Endothelial cell of umbilical vein (primary cell): Measurements from ENCODE around the gene KIF3B. TPM values are rescaled to one million over a fixed set of nuclear protein-coding genes. Genes with fewer than 3 reads are reported as not detected.

Experiments
- BruUV-seq: library from RNA; stranded (reverse); fragments of 400-500 nt; replicated peaks from 2 replicates; lab custom pipeline; 2021; lab: Mats Ljungman, UMichigan
- CTCF ChIA-PET: fragments of 300-600, 350-600 bp; sonication (Branson Sonifier 250); formaldehyde crosslinking; loops from one replicate; lab custom pipeline; 2021; ENCODE audit warnings: antibody characterized with exemption, inconsistent platforms; lab: Charles Lee
- POLR2A ChIA-PET: fragments of 300-600, 350-600 bp; sonication (Branson Sonifier 250); formaldehyde crosslinking; loops from one replicate; lab custom pipeline; 2021; ENCODE audit warnings: antibody characterized with exemption, inconsistent platforms; lab: Charles Lee
- DNase-seq: peaks from one replicate; pipeline ENCODE4 v3.0.0-alpha.2; 2011; ENCODE audit warnings: low read depth, low spot score
- FAIRE-seq: peaks from 2 replicates; lab custom pipeline; 2011; peaks lifted over from hg19 to GRCh38; lab: Jason Lieb, UNC
- H2AFZ ChIP-seq: 2 replicates; pipeline ENCODE4 v1.6.0; 2012; ENCODE audit warnings: low read depth, low read length, control low read depth, inconsistent platforms
- H3K27ac ChIP-seq: 2 replicates; pipeline ENCODE4 v1.5.1; 2011; ENCODE audit warnings: low read depth, mild to moderate bottlenecking, control low read depth, low read length, moderate library complexity; ENCODE audit not compliant: insufficient read depth
- H3K27me3 ChIP-seq, 2 experiments: 2 replicates each; pipeline versions ENCODE4 v1.6.0 to v1.6.1; 2011; ENCODE audit warnings: low read length in 2 of 2, mixed read lengths in 1 of 2; ENCODE audit not compliant: control insufficient read depth in 2 of 2, insufficient read depth in 2 of 2
- H3K36me3 ChIP-seq, 2 experiments: 2 replicates in 1 of 2; 3 replicates in 1 of 2; pipeline ENCODE4 v1.5.1; 2011; ENCODE audit warnings: low read length in 2 of 2, mild to moderate bottlenecking in 1 of 2, moderate library complexity in 1 of 2; ENCODE audit not compliant: control insufficient read depth in 2 of 2, insufficient read depth in 2 of 2; ENCODE audit errors: extremely low read depth in 1 of 2
- H3K4me1 ChIP-seq: 3 replicates; pipeline ENCODE4 v1.5.1; 2011; ENCODE audit warnings: mild to moderate bottlenecking, low read length; ENCODE audit not compliant: control insufficient read depth, insufficient read depth; ENCODE audit errors: extremely low read depth
- H3K4me2 ChIP-seq: 2 replicates; pipeline ENCODE4 v1.6.1; 2011; ENCODE audit warnings: low read length, control low read depth, mixed read lengths; ENCODE audit not compliant: insufficient read depth
- H3K4me3 ChIP-seq, 3 experiments: fragments of 200-600 bp in 1 of 3; sonication (generic), shearing (Covaris generic) in 1 of 3; replicated peaks in 1 of 3; 2 replicates each; pipeline ENCODE4 v1.5.1; 2011 to 2016; ENCODE audit warnings: control low read depth in 3 of 3, low read length in 3 of 3, mild to moderate bottlenecking in 2 of 3, inconsistent platforms in 1 of 3, low read depth in 1 of 3, moderate library complexity in 1 of 3; ENCODE audit not compliant: insufficient read depth in 1 of 3
- H3K79me2 ChIP-seq: 2 replicates; pipeline ENCODE4 v1.6.0; 2012; ENCODE audit warnings: low read length, inconsistent platforms; ENCODE audit not compliant: control insufficient read depth, insufficient read depth
- H3K9ac ChIP-seq: replicated peaks from 2 replicates; pipeline ENCODE3; 2011; ENCODE audit warnings: low read length, control low read depth; ENCODE audit not compliant: insufficient read depth; ENCODE audit errors: extremely low read depth
- H3K9me1 ChIP-seq: replicated peaks from 3 replicates; pipeline ENCODE4 v1.6.0; 2011; ENCODE audit warnings: mild to moderate bottlenecking, low read length; ENCODE audit not compliant: control insufficient read depth, insufficient read depth; ENCODE audit errors: extremely low read depth
- H3K9me3 ChIP-seq: replicated peaks from 2 replicates; pipeline ENCODE4 v1.5.1; 2012; ENCODE audit warnings: low read length, inconsistent platforms; ENCODE audit not compliant: control insufficient read depth, insufficient read depth
- H4K20me1 ChIP-seq: replicated peaks from 2 replicates; pipeline ENCODE3; 2011; ENCODE audit warnings: mild to moderate bottlenecking, low read length; ENCODE audit not compliant: control insufficient read depth, insufficient read depth; ENCODE audit errors: extremely low read depth
- CTCF ChIP-seq, 2 donors: IDR thresholded peaks; 1 replicate in 1 of 2; 2 replicates in 1 of 2; pipeline ENCODE4 v1.5.1; 2011; ENCODE audit warnings: low read length in 2 of 2, mild to moderate bottlenecking in 2 of 2, moderate library complexity in 2 of 2, control low read depth in 1 of 2, inconsistent platforms in 1 of 2, low read depth in 1 of 2; ENCODE audit not compliant: insufficient read depth in 1 of 2; ENCODE audit errors: extremely low read depth in 1 of 2
- EZH2 ChIP-seq: IDR thresholded peaks from 2 replicates; pipeline ENCODE4 v1.6.1; 2012; ENCODE audit warnings: borderline replicate concordance, low read depth, mild to moderate bottlenecking, moderate library complexity, low read length, inconsistent platforms; ENCODE audit not compliant: severe bottlenecking
- FOS ChIP-seq: IDR thresholded peaks from 2 replicates; pipeline ENCODE4 v1.6.1; 2011; ENCODE audit warnings: mild to moderate bottlenecking, low read length, moderate library complexity, borderline replicate concordance; ENCODE audit not compliant: insufficient read depth
- GATA2 ChIP-seq: IDR thresholded peaks from 2 replicates; pipeline ENCODE4 v1.7.0; 2011; ENCODE audit warnings: low read depth, mild to moderate bottlenecking, moderate library complexity, mixed read lengths, low read length; ENCODE audit not compliant: insufficient read length, insufficient read depth
- JUN ChIP-seq: IDR thresholded peaks from 2 replicates; pipeline ENCODE4 v1.6.1; 2011; ENCODE audit warnings: borderline replicate concordance, low read depth; ENCODE audit not compliant: insufficient read length, insufficient read depth
- MAX ChIP-seq: IDR thresholded peaks from 2 replicates; pipeline ENCODE4 v1.6.1; 2011; ENCODE audit not compliant: insufficient read depth, insufficient read length
- MYC ChIP-seq: IDR thresholded peaks from one replicate; pipeline ENCODE4 v1.6.1; 2011; ENCODE audit warnings: mild to moderate bottlenecking, low read depth, low read length
- POLR2A ChIP-seq: IDR thresholded peaks from 2 replicates; pipeline ENCODE4 v1.6.1; 2012; ENCODE audit warnings: low read depth, mild to moderate bottlenecking, control low read depth, low read length
- POLR2AphosphoS5 ChIP-seq: IDR thresholded peaks from 2 replicates; pipeline ENCODE4 v1.6.1; 2012; ENCODE audit warnings: low read depth, mild to moderate bottlenecking, control low read depth, low read length, moderate library complexity; ENCODE audit not compliant: insufficient read depth
- dilution Hi-C: fragments of 300-500 bp; cut with MboI; formaldehyde crosslinking; loops from one replicate; pipeline ENCODE4 v1.15.0; 2019; ENCODE audit warnings: low sequenced_read_pairs; ENCODE audit not compliant: extremely low pct_ligation_motif_present
- intact Hi-C: fragments of 100-400 bp; cut with micrococcal nuclease; formaldehyde crosslinking; loops from one replicate; pipeline ENCODE4 v1.10.0; 2022
- polyA plus RNA-seq, 4 experiments: library from polyadenylated mRNA; depleted of rRNA in 3 of 4; stranded (reverse) in 3 of 4; unstranded in 1 of 4; fragments of >200 nt; gene quantifications; 2 replicates each; pipeline versions ENCODE4 v1.2.1 to v1.2.3, GENCODE V29; 2011 to 2012; ENCODE audit warnings: missing spikeins in 1 of 4
- total RNA-seq: library from RNA; stranded (reverse); gene quantifications from 2 replicates; pipeline ENCODE4 v1.2.3, GENCODE V29; 2021

KIF3B gene
- total and polyA plus RNA-seq, 2 donors (not counting 3 experiments of a cell fraction or from before 2014, with no cell fraction given): 14.5 to 25.1 TPM

GRCh38 chr20:32289661-32290431, 12.4 kb downstream of the KIF3B start:
- CTCF ChIA-PET: interaction anchor here (0.7 to 1.0 kb wide), 2 partner anchors 8 to 14 kb away, joined by 3 to 4 read pairs; no protein-coding TSS in a partner anchor
- no peak overlapping the region for H3K4me3 ChIP-seq
- TF ChIP-seq FOS: no peak
- TF ChIP-seq MYC: no peak
- TF ChIP-seq POLR2A: no peak
- TF ChIP-seq GATA2: no peak
- no peak for TF ChIP-seq JUN
- TF ChIP-seq EZH2: no peak
- peaks cover 14% of the 10 kb centered on the region for H3K79me2 ChIP-seq
- BruUV-seq: no TSS peak
- intact Hi-C loops (no loop called here), dilution Hi-C loops (no loop called here)
- no peaks in the 10 kb centered on the region for H3K9me3 ChIP-seq
- no peak overlapping the region for H3K9ac ChIP-seq
- FAIRE-seq (no peak), DNase-seq (no peak)
- no peak overlapping the region for H3K27ac ChIP-seq
- POLR2A ChIA-PET: interaction anchor here (0.6 kb wide), 1 partner anchor 279 kb away, joined by 3 read pairs; the partner anchor contains the start of gene CCM2L
- no peaks in the 10 kb centered on the region for H3K27me3 ChIP-seq
- H3K4me2 ChIP-seq: no peak overlapping the region
- no peaks in the 10 kb centered on the region for H3K9me1 ChIP-seq
- no peaks in the 10 kb centered on the region for H3K36me3 ChIP-seq
- H2AFZ ChIP-seq: no peak overlapping the region
- H4K20me1 ChIP-seq: peaks cover 5% of the 10 kb centered on the region
- no peaks in the 10 kb centered on the region for H3K4me1 ChIP-seq

- Histone ChIP-seq H3K4me2 (no peak overlapping the region), H4K20me1 (peaks cover 3% of the 10 kb centered on the region), H3K9me3 (no peaks in the 10 kb centered on the region), H3K79me2 (peaks cover 9% of the 10 kb centered on the region), H3K4me3 (no peak overlapping the region), H3K9ac (no peak overlapping the region), H3K4me1 (no peaks in the 10 kb centered on the region), H3K9me1 (no peaks in the 10 kb centered on the region), H3K27ac (no peak overlapping the region), H3K27me3 (no peaks in the 10 kb centered on the region), H2AFZ (no peak overlapping the region), H3K36me3 (no peaks in the 10 kb centered on the region)
- no TSS peak for BruUV-seq
- TF ChIP-seq GATA2: no peak
- TF ChIP-seq EZH2: no peak
- no peak for TF ChIP-seq JUN
- no peak for TF ChIP-seq MYC
- no peak for TF ChIP-seq MAX
- TF ChIP-seq POLR2A: no peak
- no peak for TF ChIP-seq CTCF (IDR thresholded peaks at IDR 0.05; ENCODE audit: extremely low read depth in 1 of 2, insufficient read depth in 1 of 2, low read depth in 1 of 2, low read length in 2 of 2)
- TF ChIP-seq POLR2AphosphoS5: no peak
- TF ChIP-seq FOS: no peak
- dilution Hi-C loops (no loop called here), intact Hi-C loops (no loop called here)
- no peak for DNase-seq
- ChIA-PET CTCF (no interaction called here), POLR2A (no interaction called here)
- FAIRE-seq: no peak
These were observed 13.7 kb downstream of the KIF3B start for GRCh38 chr20:32291166-32291565.
